ENCODE data around the gene PRAMEF12. TPM values are rescaled to one million over a fixed set of nuclear protein-coding genes. Genes with fewer than 3 reads are reported as not detected.

The PRAMEF12 gene
- total and polyA plus RNA-seq, 10 of the 15 experiments (the other 5 are each of a cell fraction or from before 2014, with no cell fraction given): not detected

DNA sequence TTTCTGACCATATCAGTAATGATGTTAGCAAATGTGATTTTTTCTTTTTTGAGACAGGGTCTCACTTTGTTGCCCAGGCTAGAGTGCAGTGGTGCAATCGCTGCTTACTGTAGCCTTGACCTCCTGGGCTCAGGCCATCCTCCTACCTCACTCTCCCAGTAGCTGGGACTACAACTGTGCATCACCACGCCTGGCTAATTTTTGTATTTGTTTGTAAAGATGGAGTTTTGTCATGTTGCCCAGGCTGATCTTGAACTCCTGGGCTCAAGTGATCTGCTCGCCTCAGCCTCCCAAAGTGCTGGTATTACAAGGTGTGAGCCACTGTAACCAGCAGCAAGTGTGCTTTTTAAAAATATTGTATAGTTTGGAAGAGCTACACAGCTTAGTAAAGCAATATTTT lies 31.6 kb upstream of the PRAMEF12 start:
- no peak overlapping the region for H3K4me3 ChIP-seq
- no peak overlapping the region for H3K9ac ChIP-seq (ENCODE audit: control insufficient read depth, insufficient read depth, low read length)
- H3K79me2 ChIP-seq (ENCODE audit: control insufficient read depth, insufficient read depth, low read length): no peaks in the 10 kb centered on the region
- no peaks in the 10 kb centered on the region for H3K36me3 ChIP-seq (ENCODE audit: control insufficient read depth in 2 of 2, insufficient read depth in 2 of 2, low read length in 1 of 2)
- H4K20me1 ChIP-seq (ENCODE audit: control insufficient read depth, insufficient read depth): no peaks in the 10 kb centered on the region
- ChIA-PET SMC1A (ENCODE audit: uncharacterized antibody, unreplicated experiment) (no interaction called here), POLR2A (no interaction called here), CTCF (no interaction called here), RAD21 (ENCODE audit: unreplicated experiment) (no interaction called here)
- intact Hi-C loops (cut with micrococcal nuclease; ENCODE audit: unreplicated experiment) (no loop called here), in situ Hi-C loops (cut with MboI) (no loop called here)
- no peak overlapping the region for H2AFZ ChIP-seq (ENCODE audit: control insufficient read depth, low read depth, low read length)
- no peak overlapping the region for H3K27ac ChIP-seq (ENCODE audit: control insufficient read depth, insufficient read depth)
- no peaks in the 10 kb centered on the region; a peak in 1 of 4 replicates for H3K27me3 ChIP-seq (replicated peaks in 1 of 2; ENCODE audit: control insufficient read depth in 2 of 2, insufficient read depth in 2 of 2, low read length in 1 of 2)
- no TSS peak for BruUV-seq (replicated peaks)
- H3K9me3 ChIP-seq (replicated peaks; ENCODE audit: control insufficient read depth, insufficient read depth, low read length): no peaks in the 10 kb centered on the region
- FAIRE-seq (no peak), ATAC-seq (no peak), DNase-seq (ENCODE audit: low read depth, low spot score) (no peak)
- H3K4me1 ChIP-seq (ENCODE audit: control insufficient read depth, insufficient read depth, low read length): no peaks in the 10 kb centered on the region
- WGBS (ENCODE audit: insufficient coverage, insufficient replicate concordance, low lambda C conversion rate, missing lambda C conversion rate): 0% methylated on average over 3 of the region's 3 CpGs
- TF ChIP-seq ZBTB33 (IDR thresholded peaks at IDR 0.05) (no peak), IKZF2 (IDR thresholded peaks at IDR 0.05) (no peak), USF2 (IDR thresholded peaks at IDR 0.05; ENCODE audit: borderline replicate concordance, low read depth, low read length) (no peak), CHD1 (IDR thresholded peaks at IDR 0.05; ENCODE audit: low read depth, low read length) (no peak), ZZZ3 (IDR thresholded peaks at IDR 0.05; ENCODE audit: control insufficient read depth, insufficient read length, low read depth) (no peak), SPI1 (IDR thresholded peaks at IDR 0.05; ENCODE audit: borderline replicate concordance, insufficient read depth, low read depth, low read length) (no peak), TARDBP (IDR thresholded peaks at IDR 0.05; ENCODE audit: borderline replicate concordance) (no peak), E2F4 (IDR thresholded peaks at IDR 0.05; ENCODE audit: low read depth, low read length) (no peak), PAX5 (IDR thresholded peaks at IDR 0.05; ENCODE audit: borderline replicate concordance, low read depth, low read length) (no peak), ZSCAN29 (IDR thresholded peaks at IDR 0.05) (no peak), DPF2 (IDR thresholded peaks at IDR 0.05) (no peak), JUND (IDR thresholded peaks at IDR 0.05; ENCODE audit: low read depth, low read length) (no peak)
- TF ChIP-seq, protein P1, sequence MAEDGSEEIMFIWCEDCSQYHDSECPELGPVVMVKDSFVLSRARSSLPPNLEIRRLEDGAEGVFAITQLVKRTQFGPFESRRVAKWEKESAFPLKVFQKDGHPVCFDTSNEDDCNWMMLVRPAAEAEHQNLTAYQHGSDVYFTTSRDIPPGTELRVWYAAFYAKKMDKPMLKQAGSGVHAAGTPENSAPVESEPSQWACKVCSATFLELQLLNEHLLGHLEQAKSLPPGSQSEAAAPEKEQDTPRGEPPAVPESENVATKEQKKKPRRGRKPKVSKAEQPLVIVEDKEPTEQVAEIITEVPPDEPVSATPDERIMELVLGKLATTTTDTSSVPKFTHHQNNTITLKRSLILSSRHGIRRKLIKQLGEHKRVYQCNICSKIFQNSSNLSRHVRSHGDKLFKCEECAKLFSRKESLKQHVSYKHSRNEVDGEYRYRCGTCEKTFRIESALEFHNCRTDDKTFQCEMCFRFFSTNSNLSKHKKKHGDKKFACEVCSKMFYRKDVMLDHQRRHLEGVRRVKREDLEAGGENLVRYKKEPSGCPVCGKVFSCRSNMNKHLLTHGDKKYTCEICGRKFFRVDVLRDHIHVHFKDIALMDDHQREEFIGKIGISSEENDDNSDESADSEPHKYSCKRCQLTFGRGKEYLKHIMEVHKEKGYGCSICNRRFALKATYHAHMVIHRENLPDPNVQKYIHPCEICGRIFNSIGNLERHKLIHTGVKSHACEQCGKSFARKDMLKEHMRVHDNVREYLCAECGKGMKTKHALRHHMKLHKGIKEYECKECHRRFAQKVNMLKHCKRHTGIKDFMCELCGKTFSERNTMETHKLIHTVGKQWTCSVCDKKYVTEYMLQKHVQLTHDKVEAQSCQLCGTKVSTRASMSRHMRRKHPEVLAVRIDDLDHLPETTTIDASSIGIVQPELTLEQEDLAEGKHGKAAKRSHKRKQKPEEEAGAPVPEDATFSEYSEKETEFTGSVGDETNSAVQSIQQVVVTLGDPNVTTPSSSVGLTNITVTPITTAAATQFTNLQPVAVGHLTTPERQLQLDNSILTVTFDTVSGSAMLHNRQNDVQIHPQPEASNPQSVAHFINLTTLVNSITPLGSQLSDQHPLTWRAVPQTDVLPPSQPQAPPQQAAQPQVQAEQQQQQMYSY (CRISPR knock-in tag; IDR thresholded peaks at IDR 0.05): no peak
- no peak overlapping the region for H3K4me2 ChIP-seq (ENCODE audit: control insufficient read depth, insufficient read depth)

All from GM12878 (cell line).